Panc1 (cell line): ENCODE results near the gene CBX4. TPM values are rescaled to one million over a fixed set of nuclear protein-coding genes. Genes with fewer than 3 reads are reported as not detected.

Source experiments
- ATAC-seq: fragments of 200-7000 bp; cut with Tn5 transposase; 2 replicates; pipeline ENCODE4 v1.9.1; 2020; ENCODE audit warnings: mild to moderate bottlenecking, moderate library complexity
- BruUV-seq: library from RNA; stranded (reverse); fragments of 400-500 nt; replicated peaks from 2 replicates; lab custom pipeline; 2021; lab: Mats Ljungman, UMichigan
- CTCF ChIA-PET: fragments of 300-600 bp; sonication (Branson Sonifier 250); formaldehyde crosslinking; loops from one replicate; lab custom pipeline; 2022; ENCODE audit warnings: antibody characterized with exemption; lab: Charles Lee
- POLR2A ChIA-PET: fragments of 300-600 bp; sonication (Branson Sonifier 250); formaldehyde crosslinking; loops from one replicate; lab custom pipeline; 2022; ENCODE audit warnings: antibody characterized with exemption; lab: Charles Lee
- DNase-seq: peaks from one replicate; pipeline ENCODE4 v3.0.0-alpha.2; 2010; ENCODE audit warnings: low read depth, low spot score
- H3K27ac ChIP-seq: 2 replicates; pipeline ENCODE4 v1.5.1; 2011; ENCODE audit warnings: mild to moderate bottlenecking, low read length, inconsistent platforms
- H3K27me3 ChIP-seq: fragments of 200-500 bp; sonication (Bioruptor generic); 2 replicates; pipeline ENCODE4 v1.6.0; 2014; ENCODE audit warnings: low read length, inconsistent platforms; ENCODE audit not compliant: control insufficient read depth, insufficient read depth
- H3K36me3 ChIP-seq: fragments of 200-500 bp; sonication (Bioruptor generic); 2 replicates; pipeline ENCODE4 v1.5.1; 2014; ENCODE audit warnings: inconsistent platforms, mild to moderate bottlenecking, low read length, moderate library complexity; ENCODE audit not compliant: control insufficient read depth, insufficient read depth
- H3K4me1 ChIP-seq: 2 replicates; pipeline ENCODE4 v1.5.1; 2011; ENCODE audit warnings: inconsistent platforms, mild to moderate bottlenecking, low read length, moderate library complexity; ENCODE audit not compliant: control insufficient read depth, insufficient read depth
- H3K4me3 ChIP-seq, 2 experiments: 2 replicates each; pipeline ENCODE4 v1.5.1; 2011 to 2012; ENCODE audit warnings: low read depth in 2 of 2, low read length in 2 of 2, mild to moderate bottlenecking in 2 of 2, inconsistent platforms in 1 of 2, moderate library complexity in 1 of 2
- H3K9me3 ChIP-seq: fragments of 200-500 bp; sonication (Bioruptor generic); 2 replicates; pipeline ENCODE4 v1.5.1; 2014; ENCODE audit warnings: low read depth, mild to moderate bottlenecking, inconsistent platforms, low read length, moderate library complexity; ENCODE audit not compliant: control insufficient read depth, insufficient read depth
- POLR2AphosphoS5 ChIP-seq: IDR thresholded peaks from 2 replicates; pipeline ENCODE4 v1.6.1; 2012; ENCODE audit warnings: mild to moderate bottlenecking, low read depth, low read length, moderate library complexity
- REST ChIP-seq, 2 experiments: IDR thresholded peaks; 2 replicates each; pipeline ENCODE4 v1.6.1; 2011 to 2012; ENCODE audit warnings: low read depth in 2 of 2, control low read depth in 1 of 2, low read length in 1 of 2, mild to moderate bottlenecking in 1 of 2, moderate library complexity in 1 of 2; ENCODE audit not compliant: insufficient read depth in 1 of 2
- SIN3A ChIP-seq: IDR thresholded peaks from 2 replicates; pipeline ENCODE4 v1.6.1; 2012; ENCODE audit warnings: low read depth, mild to moderate bottlenecking, low read length, moderate library complexity, borderline replicate concordance; ENCODE audit not compliant: insufficient read depth
- TCF7L2 ChIP-seq: IDR thresholded peaks from 2 replicates; pipeline ENCODE4 v1.6.1; 2011; ENCODE audit warnings: mild to moderate bottlenecking, low read depth, low read length, inconsistent platforms
- in situ Hi-C: cut with HindIII; loops from 2 replicates; pipeline ENCODE4 v1.10.0; 2016; ENCODE audit warnings: low sequenced_read_pairs, low pct_unique_long_range_greater_than_20kb
- intact Hi-C: fragments of 100-400 bp; cut with micrococcal nuclease; formaldehyde crosslinking; loops from one replicate; pipeline ENCODE4 v1.10.0; 2022; ENCODE audit not compliant: unreplicated experiment
- total RNA-seq: library from RNA; stranded (reverse); gene quantifications from one replicate; pipeline ENCODE4 v1.2.1, GENCODE V29; 2021; ENCODE audit not compliant: unreplicated experiment
- TF ChIP-seq, protein P1 (sequence below): fragments of 450-650 bp; IDR thresholded peaks from 2 replicates; pipeline ENCODE4 v1.5.1; 2017; ENCODE audit warnings: mild to moderate bottlenecking

CBX4 gene
- total RNA-seq, 1 experiment from 2014 or later, result 48.6 TPM

GRCh38 chr17:79824893-79825579 is 14.2 kb downstream of the CBX4 start:
- POLR2A ChIA-PET, result no interaction called here

GRCh38 chr17:79824234-79824633 is 15.0 kb downstream of the CBX4 start:
- TF ChIP-seq POLR2AphosphoS5, result no peak
- TF ChIP-seq REST (IDR thresholded peaks at IDR 0.05; ENCODE audit: insufficient read depth in 1 of 2, low read depth in 2 of 2, low read length in 1 of 2), result no peak
- TF ChIP-seq TCF7L2, result no peak
- no peak for TF ChIP-seq SIN3A
- TF ChIP-seq, protein P1, sequence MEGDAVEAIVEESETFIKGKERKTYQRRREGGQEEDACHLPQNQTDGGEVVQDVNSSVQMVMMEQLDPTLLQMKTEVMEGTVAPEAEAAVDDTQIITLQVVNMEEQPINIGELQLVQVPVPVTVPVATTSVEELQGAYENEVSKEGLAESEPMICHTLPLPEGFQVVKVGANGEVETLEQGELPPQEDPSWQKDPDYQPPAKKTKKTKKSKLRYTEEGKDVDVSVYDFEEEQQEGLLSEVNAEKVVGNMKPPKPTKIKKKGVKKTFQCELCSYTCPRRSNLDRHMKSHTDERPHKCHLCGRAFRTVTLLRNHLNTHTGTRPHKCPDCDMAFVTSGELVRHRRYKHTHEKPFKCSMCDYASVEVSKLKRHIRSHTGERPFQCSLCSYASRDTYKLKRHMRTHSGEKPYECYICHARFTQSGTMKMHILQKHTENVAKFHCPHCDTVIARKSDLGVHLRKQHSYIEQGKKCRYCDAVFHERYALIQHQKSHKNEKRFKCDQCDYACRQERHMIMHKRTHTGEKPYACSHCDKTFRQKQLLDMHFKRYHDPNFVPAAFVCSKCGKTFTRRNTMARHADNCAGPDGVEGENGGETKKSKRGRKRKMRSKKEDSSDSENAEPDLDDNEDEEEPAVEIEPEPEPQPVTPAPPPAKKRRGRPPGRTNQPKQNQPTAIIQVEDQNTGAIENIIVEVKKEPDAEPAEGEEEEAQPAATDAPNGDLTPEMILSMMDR, result no peak
- H3K36me3 ChIP-seq, result no peaks in the 10 kb centered on the region
- ChIA-PET CTCF (no interaction called here), POLR2A (no interaction called here)
- no peak for ATAC-seq
- in situ Hi-C loops, result no loop called here
- no peak for DNase-seq
- peaks cover 7% of the 10 kb centered on the region for H3K4me1 ChIP-seq
- H3K27me3 ChIP-seq, result no peaks in the 10 kb centered on the region
- H3K9me3 ChIP-seq, result no peaks in the 10 kb centered on the region
- no peak overlapping the region for H3K4me3 ChIP-seq
- H3K27ac ChIP-seq, result no peak overlapping the region
- intact Hi-C loops, result no loop called here
- no TSS peak for BruUV-seq

More at GRCh38 chr17:79824893-79825579, 14.2 kb downstream of the CBX4 start:
- no peak overlapping the region for H3K4me3 ChIP-seq
- CTCF ChIA-PET, result no interaction called here
- DNase-seq, result no peak
- no TSS peak for BruUV-seq
- intact Hi-C loops (no loop called here), in situ Hi-C loops (no loop called here)
- H3K9me3 ChIP-seq, result no peaks in the 10 kb centered on the region
- H3K36me3 ChIP-seq, result no peaks in the 10 kb centered on the region
- peaks cover 15% of the 10 kb centered on the region for H3K4me1 ChIP-seq
- TF ChIP-seq TCF7L2 (no peak), SIN3A (no peak), REST (IDR thresholded peaks at IDR 0.05; ENCODE audit: insufficient read depth in 1 of 2, low read depth in 2 of 2, low read length in 1 of 2) (no peak), POLR2AphosphoS5 (no peak)
- TF ChIP-seq, protein P1, result no peak
- no peak for ATAC-seq
- H3K27ac ChIP-seq, result no peak overlapping the region
- no peaks in the 10 kb centered on the region for H3K27me3 ChIP-seq
